Anterior cingulate cortex (tissue), 58 donors: ENCODE results near the gene WNT1.

Experiments used
- DNase-seq, 58 donors: peaks; one replicate each; lab custom pipeline; 2025; lab: John Stamatoyannopoulos, UW

Gene WNT1

DNA sequence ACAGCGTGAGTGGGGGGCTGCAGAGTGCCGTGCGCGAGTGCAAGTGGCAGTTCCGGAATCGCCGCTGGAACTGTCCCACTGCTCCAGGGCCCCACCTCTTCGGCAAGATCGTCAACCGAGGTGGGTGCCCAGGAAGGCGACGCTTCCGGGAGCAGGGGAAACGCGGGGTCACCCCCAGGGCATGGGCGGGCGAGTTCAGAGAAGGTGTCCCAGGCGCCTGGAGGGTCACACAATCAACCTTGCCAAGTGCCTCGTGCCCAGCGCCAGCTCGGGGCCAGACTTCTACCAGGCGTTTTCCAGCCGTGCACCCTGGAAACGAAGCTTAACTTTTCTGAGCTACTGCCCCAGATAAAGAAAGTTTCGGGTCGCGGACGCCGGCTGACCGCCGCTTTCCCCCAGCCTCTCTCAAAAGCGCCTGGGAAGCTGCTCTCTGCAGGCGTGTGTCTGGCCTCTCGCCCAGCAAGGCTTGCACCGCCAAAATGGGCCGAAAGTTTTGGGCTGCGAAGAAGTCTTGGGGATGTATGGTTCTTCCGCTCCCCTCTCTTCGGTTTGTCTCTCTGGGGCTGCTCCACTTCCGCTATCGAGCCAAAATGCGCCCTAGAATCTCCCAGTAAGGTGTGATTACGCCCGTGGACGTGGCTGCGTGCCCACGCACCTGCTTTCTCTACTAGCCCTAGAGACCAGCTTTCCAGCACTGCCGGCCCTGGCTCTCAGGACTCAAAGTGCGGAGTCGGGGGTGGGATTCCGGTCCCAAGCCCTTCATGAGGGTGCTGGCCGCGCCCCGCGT is 1.7 kb downstream of the WNT1 start:
- peak in 1 of 58 donors; percentile 8 for DNase-seq

DNA sequence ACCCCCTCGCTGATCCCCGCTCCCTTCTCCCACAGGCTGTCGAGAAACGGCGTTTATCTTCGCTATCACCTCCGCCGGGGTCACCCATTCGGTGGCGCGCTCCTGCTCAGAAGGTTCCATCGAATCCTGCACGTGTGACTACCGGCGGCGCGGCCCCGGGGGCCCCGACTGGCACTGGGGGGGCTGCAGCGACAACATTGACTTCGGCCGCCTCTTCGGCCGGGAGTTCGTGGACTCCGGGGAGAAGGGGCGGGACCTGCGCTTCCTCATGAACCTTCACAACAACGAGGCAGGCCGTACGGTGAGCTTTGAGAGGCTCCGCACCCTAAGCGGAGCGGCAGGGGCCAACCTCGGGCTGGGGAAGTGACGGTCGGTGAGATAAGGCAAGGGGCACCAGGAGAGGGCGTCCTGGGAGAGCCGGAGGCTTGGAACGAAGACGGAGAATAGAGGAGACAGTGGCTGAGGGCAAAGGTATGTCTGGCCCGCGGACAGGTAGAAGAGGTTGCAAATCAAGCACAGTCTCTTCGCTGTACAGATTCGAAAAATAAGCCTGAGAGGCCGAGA is 2.3 kb downstream of the WNT1 start:
- DNase-seq = no peak

DNA sequence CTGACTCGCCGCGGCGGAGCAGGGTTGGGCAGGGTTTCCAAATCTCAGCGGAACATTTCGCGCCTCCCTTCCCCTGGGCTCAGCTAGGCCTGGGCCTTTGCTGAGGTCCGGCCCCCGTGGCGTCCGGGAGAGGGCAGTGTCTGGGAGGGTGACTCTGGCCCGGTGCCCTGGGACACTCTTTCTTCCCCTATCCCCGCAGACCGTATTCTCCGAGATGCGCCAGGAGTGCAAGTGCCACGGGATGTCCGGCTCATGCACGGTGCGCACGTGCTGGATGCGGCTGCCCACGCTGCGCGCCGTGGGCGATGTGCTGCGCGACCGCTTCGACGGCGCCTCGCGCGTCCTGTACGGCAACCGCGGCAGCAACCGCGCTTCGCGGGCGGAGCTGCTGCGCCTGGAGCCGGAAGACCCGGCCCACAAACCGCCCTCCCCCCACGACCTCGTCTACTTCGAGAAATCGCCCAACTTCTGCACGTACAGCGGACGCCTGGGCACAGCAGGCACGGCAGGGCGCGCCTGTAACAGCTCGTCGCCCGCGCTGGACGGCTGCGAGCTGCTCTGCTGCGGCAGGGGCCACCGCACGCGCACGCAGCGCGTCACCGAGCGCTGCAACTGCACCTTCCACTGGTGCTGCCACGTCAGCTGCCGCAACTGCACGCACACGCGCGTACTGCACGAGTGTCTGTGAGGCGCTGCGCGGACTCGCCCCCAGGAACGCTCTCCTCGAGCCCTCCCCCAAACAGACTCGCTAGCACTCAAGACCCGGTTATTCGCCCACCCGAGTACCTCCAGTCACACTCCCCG is 3.0 kb downstream of the WNT1 start:
- peak in 10 of 58 donors; percentile 26 to 62 (median 32) for DNase-seq

DNA sequence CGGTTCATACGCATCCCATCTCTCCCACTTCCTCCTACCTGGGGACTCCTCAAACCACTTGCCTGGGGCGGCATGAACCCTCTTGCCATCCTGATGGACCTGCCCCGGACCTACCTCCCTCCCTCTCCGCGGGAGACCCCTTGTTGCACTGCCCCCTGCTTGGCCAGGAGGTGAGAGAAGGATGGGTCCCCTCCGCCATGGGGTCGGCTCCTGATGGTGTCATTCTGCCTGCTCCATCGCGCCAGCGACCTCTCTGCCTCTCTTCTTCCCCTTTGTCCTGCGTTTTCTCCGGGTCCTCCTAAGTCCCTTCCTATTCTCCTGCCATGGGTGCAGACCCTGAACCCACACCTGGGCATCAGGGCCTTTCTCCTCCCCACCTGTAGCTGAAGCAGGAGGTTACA is 3.6 kb downstream of the WNT1 start:
- no peak for DNase-seq

DNA sequence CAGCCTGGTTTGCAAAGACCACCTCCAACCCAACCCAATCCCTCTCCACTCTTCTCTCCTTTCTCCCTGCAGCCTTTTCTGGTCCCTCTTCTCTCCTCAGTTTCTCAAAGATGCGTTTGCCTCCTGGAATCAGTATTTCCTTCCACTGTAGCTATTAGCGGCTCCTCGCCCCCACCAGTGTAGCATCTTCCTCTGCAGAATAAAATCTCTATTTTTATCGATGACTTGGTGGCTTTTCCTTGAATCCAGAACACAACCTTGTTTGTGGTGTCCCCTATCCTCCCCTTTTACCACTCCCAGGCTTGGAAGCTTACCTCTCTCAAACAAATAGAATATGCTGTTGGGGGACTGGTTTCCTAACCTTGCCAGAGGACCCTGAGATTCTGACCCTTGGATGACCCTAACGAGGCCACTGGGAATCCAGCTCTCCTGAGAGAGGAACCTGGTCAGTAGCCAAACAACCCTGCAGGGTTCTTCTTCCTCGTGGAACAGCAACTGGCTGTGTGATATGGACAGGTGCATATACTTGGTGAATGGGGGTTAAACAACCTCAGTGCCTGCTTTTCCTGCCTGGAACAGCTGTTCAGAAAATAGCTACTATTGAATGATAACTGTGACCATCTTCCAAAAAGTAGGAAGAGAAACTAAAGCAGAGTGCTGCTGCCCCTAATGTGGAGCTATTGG is 4.4 kb downstream of the WNT1 start:
- DNase-seq = no peak

DNA sequence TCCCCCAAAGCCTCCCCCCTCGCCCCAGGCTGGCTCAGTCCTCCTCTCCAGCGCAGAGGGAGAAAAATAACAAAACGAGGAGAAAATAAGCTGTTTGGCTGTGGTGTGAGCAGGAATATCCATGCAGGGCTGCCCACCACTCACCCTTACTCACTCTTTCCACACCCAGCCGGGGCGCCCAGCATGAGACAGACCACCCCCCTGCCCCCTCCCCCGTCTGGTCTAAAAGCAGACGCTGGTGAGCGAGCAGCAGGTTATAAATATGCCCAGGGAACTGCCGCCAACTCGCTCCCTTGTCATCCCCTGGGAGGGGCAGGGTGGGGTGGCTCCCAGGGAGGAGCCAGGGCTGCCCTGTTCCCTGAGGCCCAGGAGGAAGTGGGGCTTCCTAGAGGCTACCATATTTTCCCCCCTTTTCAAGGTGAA is 7.4 kb downstream of the WNT1 start:
- DNase-seq = peak in 5 of 58 donors; percentile 9 to 42 (median 17)

DNA sequence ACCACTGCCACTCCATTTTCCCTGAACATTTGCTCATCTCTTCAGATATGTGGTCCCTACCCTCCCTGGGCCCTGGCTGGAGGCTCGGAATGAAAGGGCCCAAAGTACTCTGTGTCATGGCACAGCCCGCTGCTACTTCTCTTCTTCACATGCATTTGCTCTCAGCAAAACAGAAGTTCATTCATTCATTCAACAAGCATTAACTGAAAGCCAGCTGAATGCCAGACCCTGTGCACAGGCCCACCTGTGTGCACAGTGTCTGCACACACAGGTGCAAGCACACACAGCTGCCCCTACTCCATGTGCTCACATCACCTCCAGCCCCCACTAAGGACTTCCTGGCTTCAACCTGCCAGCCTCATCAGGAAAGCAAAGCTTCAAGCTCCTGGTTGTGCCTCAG is 7.8 kb downstream of the WNT1 start:
- DNase-seq = no peak

DNA sequence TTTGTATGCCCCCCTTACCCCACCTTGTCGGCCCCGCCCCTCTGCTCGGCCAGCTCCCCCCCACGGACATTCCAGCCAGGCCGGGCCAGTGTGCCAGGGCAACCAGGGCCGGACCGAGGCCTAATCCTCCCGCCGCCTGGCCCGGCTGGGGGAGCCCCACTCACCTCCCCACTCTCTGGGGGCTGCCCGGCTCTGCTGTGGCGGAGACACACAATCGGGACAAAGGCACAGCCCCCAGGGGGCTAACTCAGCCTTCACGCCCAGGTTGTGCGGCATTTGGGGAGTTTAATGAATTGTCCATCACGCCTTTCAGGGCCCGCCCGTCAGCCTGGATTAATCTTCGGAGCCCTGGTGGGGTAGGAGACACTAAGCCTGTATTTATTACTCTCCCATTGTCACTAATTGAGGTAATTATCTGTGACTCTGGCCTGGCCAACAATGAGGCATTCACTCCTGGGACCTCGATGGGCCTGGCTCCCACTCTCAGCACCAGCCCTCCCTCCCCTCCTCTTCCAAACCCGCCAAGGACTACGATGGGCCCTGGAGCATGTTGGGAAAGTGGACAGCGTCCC is 8.7 kb downstream of the WNT1 start:
- DNase-seq = no peak

DNA sequence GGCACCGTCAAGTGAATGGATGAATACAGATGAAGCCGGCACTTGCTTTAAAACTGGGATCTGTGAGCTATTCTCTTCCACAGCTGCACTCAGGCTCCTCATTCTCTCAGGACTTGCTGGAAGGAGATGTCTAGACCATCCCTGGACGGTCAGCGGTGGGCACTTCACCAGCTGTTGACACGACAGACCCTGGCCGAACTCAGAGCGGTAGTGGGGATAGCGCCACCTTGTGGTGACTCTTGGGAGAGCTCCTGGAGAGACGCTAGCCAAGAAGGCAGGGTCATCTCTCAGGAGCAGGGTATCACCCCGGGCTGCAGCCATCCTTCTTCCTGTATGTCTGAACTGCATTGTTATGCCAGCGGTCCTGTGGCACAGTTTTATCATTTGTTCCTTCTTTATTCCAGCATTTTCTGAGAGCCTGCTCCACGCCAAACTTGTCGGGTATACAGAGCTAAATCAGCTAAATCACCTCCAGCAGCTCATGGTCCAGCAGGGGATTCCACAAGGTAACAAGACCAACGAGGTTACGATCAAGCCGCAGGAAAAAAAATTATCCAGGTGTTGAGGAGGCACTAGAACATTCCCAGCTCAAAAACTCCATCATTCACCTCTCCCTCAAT is 10.0 kb downstream of the WNT1 start:
- peak in 25 of 58 donors; percentile 7 to 72 (median 37) for DNase-seq

DNA sequence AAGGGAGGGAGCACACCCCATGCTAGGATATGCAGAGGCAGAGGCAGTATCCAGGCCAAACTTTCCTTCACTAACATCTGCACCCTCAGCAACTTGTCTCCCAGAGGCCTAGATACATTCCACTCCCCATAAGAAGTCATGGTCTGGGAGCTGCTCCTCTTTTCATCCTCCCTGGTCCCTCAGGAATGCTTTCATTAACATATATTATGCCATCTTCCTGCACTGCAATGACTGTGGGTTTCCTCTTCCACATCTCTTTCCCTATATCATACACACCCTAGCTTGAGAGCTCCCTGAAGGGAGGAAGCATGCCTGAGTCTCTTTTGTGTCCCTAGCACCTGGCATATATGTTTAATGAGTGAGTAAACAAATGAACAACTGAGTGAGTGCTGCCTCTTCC is 12.4 kb downstream of the WNT1 start:
- DNase-seq = no peak

DNA sequence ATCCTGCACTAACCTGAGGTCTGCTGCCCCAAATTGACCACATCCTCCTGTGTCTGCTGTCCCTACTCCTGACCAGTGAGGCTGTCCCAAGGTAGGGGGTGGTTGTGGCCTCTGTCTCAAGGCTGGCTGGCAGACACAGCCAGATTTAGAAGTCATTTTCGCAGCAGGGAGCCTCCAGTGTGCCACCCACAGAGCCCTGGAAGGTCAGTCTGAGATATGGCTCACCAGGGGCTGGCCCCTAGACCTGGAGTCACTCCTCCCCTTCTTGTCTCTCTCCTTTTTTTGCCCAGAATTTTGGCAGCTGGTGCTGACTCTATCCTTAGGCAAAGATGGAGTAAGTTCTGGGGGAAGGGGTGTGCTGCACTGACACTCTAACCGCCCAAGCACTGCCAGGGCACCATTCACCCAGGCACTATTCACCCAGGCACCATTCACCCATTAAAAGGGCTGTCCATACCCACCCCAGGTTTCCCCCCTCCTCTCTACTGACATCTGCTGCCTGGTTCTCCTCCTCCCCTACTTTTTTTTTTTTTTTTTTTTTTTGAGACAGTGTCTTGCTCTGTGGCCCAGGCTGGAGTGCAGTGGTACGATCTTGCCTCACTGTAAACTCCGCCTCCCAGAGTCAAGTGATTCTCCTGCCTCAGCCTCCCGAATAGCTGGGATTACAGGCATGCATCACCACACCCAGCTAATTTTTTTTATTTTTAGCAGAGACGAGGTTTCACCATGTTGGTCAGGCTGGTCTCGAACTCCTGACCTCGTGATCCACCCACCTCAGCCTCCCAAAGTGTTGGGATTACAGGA is 13.3 kb downstream of the WNT1 start:
- DNase-seq = no peak

DNA sequence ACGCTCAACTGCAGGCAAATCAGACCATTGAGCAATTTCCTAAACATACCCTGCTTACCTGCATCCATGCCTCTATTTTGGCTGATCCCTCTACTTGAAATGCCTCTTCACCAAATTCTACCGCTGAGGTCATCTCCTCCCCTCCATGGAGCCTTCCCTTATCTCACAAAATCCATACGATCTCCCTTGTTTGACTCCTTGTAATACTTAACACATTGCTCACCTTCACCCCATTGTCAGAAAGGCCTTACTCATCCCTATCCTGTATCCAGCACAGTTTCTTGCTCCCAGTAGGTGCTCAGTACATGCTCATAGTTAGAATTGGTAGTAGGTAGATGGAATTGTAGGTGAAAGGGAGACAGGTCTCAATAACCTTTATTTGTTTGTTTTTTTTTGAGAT is 15.7 kb downstream of the WNT1 start:
- DNase-seq = no peak

DNA sequence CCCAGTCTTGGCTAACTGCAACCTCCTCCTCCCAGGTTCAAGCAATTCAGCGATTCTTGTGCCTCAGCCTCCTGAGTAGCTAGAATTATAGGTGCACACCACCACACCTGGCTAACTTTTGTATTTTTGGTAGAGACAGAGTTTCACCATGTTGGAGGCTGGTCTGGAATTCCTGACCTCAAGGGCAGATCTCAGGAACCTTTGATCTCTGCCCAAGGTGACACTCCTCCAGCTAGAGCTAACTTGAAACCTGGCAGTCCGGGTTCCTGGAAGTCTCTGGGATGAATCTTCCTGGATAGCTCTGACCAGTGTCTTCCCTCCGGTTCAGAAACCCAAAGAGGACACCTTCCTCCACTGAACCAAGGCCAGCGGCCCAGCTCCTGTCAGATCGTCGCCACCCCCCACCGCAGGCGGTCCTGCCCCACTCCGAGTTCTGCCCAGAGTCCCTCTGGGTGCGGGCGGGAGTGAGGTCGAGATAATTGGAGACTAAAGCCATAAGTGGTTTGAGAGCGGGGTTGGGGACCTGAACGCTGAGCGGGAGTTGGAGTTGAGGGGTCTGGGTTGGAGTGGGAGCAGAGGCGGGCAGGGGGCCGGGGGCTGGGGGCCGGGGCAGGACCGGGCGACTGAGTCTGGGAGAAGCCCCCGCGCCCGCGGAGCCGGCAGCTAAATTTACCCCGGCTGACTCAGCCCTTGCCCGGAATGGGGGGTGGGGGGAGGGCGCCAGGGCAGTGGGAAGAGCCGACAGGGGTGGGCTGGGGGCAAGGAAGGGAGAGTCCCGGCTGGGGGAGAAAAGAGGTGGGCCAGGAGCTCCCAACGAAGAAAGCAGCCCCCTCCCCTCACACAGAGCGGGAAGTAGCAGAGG is 16.3 kb downstream of the WNT1 start:
- DNase-seq = no peak

DNA sequence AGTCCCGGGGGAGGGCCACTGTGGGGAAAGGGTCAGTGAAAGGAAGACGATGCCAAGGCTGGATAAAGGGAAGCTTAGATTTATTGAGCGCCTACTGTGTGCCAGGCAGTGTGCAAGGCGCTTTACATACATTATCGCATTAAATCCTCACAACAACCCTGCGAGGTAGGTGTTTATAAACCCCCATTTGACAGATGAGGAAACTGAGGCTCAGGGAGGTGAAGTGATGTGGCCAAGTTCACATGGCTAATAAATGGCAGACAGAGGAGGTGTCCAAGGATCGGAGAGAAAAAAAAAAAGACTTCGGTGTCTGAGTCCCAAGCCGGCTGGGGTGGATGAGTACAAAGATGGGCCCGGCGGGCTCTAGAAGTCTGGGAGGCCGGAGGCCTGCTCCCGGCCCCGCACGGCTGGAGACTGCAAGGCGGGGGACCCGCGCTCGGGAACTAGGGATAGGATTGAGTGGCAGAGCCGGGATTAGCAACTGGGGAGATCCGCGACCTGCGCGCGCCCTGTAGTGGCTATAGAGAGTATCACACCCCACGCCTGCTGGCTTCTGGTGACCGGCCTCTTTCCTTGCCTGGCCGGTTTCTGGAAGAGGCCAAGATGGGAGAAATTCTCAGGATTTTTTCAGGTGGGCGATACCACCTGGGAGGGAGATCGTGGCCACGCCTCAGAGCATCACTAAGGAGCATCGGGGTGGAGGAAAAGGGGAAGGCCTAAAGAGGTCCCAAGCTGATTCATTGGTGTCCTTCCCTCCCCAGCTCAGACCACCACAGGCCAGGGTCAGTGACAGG is 17.2 kb downstream of the WNT1 start:
- peak in 54 of 58 donors; percentile 3 to 84 (median 58) for DNase-seq

DNA sequence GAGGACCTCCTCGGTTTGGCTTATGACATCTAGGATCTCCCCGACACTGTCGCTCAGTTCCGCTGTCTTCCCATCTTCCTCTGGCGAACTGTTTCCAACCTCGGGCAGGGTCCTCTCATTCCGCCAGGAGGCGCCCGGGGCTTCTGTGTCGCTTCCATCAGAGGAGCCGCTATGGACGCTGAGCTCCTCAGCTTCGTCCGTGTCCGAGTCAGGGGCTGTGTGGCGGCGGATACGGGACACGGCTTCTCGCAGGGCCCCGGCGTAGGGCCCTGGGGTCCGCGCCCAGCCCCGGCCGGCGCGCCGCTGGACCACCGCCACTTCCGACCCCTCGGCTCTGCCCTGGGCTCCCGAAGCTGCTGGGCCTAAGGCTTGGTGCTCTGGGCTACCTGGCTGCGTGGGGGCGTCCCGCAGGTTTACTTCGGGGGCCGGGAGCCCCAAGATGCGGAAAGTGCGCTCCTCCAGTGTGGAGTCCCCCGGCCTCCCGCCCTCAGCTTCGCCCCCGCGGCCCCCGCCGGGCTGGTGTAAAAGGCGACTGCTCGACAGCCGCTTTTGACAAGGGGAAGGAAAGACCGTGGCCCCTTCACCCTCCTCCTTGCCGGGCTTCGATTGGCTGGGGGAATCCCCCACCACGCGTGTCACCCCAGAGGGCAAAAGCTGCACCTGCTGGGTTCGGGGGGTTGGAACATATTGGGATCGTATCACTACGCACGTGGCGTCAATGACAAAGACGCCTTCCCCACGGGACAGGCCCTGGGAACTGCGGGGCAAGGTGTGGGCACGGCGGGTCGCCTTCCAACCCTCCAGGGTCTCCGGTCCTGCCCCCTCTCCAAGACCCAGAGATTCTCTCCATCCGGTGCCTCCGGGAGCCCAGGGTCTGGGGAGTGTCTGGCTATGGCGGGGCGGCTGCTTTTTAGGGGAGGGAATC is 18.9 kb downstream of the WNT1 start:
- DNase-seq = peak in 53 of 58 donors; percentile 18 to 80 (median 51)
